GM12874 (cell line): Measurements from ENCODE around the gene NAV2.

Experiments used
- TF ChIP-seq, protein P1 (sequence below): IDR thresholded peaks from 2 replicates; pipeline ENCODE4 v1.5.1; 2011; ENCODE audit warnings: low read depth, mild to moderate bottlenecking, control low read depth, low read length, moderate library complexity; ENCODE audit not compliant: insufficient read depth

NAV2 gene

DNA sequence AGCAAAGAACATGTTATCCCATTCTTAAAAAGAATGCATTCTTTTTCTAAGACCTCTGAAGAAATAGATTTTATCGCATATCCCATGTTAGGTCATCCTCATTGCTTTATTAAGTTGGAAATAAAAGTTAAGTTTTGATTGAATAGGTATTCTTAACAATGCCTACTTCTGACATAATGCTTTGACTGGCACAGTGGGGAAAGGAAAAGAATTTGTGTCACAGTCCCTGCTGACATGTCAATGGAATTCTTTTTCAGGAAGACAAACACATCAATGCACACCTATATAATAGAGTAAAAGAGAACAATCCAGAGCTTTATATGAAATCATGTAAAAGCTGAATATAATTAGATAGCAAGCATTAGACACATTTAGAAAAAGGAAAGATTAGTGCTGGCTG lies 341.9 kb downstream of the NAV2 start:
- TF ChIP-seq, protein P1, sequence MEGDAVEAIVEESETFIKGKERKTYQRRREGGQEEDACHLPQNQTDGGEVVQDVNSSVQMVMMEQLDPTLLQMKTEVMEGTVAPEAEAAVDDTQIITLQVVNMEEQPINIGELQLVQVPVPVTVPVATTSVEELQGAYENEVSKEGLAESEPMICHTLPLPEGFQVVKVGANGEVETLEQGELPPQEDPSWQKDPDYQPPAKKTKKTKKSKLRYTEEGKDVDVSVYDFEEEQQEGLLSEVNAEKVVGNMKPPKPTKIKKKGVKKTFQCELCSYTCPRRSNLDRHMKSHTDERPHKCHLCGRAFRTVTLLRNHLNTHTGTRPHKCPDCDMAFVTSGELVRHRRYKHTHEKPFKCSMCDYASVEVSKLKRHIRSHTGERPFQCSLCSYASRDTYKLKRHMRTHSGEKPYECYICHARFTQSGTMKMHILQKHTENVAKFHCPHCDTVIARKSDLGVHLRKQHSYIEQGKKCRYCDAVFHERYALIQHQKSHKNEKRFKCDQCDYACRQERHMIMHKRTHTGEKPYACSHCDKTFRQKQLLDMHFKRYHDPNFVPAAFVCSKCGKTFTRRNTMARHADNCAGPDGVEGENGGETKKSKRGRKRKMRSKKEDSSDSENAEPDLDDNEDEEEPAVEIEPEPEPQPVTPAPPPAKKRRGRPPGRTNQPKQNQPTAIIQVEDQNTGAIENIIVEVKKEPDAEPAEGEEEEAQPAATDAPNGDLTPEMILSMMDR, result no peak

DNA sequence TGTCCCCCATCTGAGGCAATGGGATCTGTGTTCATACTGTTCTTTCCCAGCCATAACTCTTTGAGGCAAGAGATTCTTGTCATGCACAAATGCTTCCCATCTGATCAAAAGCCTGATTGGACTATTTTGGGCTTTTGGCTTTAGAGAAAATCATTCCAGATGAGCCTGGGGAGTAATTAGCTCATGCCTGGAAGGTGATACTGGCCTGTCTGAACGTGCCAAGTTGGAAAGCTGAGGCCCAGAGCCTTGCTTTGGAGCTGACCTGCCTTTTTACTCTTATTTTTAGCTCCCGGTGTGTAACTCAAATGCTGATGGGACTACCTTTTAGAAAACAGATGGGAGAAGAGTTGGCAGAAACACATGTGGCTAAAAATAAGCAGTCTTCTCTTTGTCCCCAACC lies 342.7 kb downstream of the NAV2 start:
- TF ChIP-seq, protein P1, result no peak

- TF ChIP-seq, protein P1, result no peak
These were observed 343.7 kb downstream of the NAV2 start for GRCh38 chr11:20056109-20056949.

DNA sequence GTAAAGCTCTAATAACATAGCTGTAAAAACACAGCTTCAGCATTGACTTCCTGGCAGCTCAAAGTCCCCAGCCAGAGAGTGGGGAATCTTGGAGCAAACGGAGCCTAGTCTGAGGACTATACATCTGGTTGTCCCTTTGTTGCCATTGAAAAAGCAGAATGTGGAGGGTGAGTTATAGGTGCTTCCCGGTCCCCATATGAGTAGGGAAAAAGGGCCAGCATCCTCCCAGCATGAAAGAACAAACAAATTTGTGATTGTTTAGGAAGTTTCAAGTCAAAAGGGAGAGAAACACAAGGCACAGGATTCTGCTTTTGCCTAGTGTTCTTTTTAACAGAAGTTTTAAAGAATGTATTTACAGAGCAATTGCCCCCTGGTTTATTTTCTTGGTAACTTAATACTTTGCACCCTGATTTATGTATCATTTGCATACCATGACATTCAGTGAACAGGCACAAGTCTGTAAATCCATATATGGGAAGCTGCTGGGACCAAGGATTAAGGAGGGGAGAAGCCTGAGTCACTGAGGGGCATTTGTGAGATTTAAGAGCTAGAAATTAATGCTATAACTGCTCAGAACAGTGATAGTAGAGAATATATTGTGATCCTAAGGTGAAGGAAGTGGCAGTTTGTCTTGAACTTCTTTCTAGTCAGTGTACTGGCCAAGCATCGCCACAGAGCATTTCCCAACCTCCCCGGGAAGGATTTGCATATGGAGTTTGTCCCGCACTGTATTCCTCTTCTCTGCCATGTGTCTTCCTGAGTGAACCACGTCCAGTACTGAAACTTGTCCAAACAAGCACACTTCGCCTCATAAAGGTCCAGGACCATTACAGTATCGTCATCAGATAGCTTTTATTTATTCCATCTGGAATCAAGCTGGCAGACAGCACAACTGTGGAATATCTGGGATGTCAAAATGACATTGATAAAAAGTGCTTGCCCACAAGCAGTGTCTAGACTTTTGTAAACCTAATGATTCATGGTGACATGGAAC lies 344.6 kb downstream of the NAV2 start:
- TF ChIP-seq, protein P1, result no peak

DNA sequence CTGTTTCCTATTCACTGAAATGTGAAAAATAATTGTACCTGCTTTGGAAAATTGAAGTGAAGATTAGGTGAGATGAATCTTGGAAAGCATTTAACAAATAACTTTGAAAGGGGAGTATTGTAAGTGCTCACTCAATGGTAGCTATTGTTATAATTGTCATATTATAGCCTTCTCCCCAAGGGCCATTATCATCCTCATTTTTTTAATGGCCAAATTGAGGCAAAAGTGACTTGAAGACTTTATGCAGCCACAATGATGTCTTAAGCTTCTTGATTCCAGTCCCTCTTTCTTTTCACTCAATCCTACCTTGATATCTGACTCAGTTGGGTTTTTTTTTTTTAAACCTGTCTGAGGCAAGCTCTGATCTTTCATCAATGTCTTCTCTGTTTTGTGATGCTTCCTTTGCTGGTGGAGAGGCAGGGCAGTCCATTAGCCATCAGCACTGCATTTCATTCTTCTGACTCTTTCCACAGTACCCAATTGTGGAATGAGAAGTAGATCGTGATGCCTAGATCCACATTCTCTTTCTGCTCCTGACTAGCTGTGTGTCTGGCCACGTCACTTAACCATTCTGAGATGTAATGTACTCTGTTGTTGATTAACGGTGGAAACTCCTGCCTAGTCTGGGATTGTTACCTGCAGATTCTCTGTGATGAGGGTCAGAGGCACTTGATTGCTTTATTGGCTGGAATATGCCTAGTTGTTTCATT lies 346.3 kb downstream of the NAV2 start:
- TF ChIP-seq, protein P1, result no peak

DNA sequence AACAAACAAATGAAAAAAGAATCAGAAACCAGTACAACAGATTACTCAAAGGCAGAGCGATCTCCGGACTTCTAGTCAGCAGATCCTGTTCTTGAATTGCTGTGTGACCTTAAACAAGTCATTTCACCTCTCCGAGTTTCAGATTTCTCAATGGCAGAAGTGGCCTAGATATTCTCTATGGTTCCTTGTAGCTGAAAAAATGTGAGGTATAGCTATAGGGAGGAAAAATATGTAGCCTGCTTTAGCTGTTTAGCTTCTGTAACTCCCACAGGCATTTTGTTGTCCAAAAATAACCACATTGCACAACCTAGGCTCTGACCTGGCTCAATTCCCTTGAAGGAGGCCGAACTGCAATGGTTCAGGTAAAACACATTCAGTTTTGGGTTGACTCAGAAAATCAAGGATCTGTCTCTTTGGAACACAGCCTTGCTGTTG lies 347.0 kb downstream of the NAV2 start:
- TF ChIP-seq, protein P1, result no peak

- TF ChIP-seq, protein P1, result no peak
These were observed 347.5 kb downstream of the NAV2 start for GRCh38 chr11:20060181-20060580.
